ENCODE measurements around the gene RIN2.

The RIN2 gene

DNA sequence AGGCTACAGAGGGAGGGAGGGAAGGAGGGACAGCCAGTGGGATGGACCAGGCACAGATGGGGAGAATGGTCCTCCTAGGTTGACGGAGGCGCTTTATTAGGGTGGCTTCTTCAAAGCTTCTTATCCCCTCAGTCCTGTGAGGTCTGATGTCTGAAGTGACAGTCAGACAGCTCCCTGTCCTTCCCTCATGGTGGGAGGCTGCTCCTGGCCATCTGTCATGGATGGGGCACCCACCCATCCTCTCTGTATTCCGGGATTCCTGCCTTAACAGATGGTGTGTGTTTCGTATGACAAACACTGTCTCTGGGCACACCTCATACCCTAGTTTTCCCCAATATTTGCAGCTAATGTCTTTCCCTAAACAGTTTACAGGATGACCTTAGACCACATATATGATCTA lies 7.9 kb downstream of the RIN2 start:
- DNase-seq (ENCODE audit: low spot score), result no peak

DNA sequence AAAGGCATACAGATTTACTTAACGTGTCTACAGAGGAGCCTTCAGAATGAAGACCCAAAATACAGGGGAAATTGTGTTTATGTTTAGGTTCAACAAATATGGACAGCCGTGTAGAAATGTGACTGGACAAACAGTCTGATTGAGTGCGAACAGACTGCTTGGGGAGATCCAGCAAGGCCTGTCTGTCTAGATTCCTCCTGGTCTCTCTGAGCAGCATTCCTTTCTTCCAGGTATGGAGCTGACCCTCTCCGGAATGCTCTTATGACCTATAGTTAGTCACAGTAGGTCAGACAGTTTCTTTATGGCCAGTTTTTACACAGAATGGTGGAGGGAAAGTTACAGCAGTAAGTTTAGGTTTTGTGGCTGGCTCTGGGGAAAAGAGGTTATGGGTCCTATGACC lies 9.0 kb downstream of the RIN2 start:
- no peak for DNase-seq (ENCODE audit: low spot score)

DNA sequence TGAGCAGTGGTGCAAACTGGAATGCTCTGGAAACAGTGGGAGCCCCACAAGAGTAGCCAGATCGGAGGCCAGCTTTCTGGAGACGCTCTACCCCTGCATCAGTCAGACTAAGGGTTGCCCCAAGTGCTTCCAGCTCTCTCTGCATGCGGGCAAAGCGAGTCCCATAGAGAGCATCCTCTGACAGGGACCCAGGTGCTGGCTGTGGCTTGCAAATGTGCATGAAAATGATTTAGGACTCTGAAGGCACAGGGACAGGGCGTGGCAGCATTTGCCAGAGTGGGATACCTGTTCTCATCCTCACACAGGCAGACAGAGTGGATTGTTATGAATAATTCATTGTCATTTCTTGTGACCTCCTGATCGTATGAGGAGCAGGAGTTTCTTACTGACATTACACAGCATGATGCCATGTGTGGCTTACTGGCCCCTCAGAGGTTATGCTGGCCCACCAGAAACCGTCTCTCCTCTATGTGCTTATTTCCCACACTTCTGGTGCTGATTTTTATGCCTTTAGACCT lies 10.3 kb downstream of the RIN2 start:
- DNase-seq (ENCODE audit: low spot score), result no peak

- no peak for DNase-seq (ENCODE audit: low spot score)
Measured at GRCh38 chr20:19769507-19769906, 11.4 kb downstream of the RIN2 start.

DNA sequence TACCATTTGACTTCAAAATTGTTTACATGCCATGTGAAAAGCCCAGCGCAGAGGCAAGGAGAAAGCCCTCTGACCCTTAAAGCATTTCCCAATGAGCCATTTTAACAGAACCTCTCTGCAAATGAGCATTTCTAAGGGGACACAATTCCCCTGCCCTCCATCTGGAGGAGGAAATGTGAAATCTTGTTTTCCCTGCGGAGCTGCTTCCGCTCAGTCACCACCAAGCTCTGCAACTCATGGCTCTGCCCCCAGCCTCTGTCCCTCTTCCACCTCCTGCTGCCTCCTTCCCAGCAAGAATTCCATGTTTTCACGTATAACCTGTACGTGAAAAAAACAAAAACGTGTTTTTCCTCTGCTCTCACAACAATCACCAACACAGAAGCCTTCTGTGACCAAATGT lies 12.3 kb downstream of the RIN2 start:
- DNase-seq (ENCODE audit: low spot score), result no peak

- no peak for DNase-seq (ENCODE audit: low spot score)
Measured at GRCh38 chr20:19771031-19771430, 13.0 kb downstream of the RIN2 start.

GRCh38 chr20:19773471-19773870 lies 15.4 kb downstream of the RIN2 start:
- DNase-seq (ENCODE audit: low spot score), result no peak

- peak; percentile 14 for DNase-seq (ENCODE audit: low spot score)
Measured at GRCh38 chr20:19774135-19774933, 16.3 kb downstream of the RIN2 start.

GRCh38 chr20:19775353-19776253 lies 17.5 kb downstream of the RIN2 start:
- DNase-seq (ENCODE audit: low spot score), result peak; percentile 16

DNA sequence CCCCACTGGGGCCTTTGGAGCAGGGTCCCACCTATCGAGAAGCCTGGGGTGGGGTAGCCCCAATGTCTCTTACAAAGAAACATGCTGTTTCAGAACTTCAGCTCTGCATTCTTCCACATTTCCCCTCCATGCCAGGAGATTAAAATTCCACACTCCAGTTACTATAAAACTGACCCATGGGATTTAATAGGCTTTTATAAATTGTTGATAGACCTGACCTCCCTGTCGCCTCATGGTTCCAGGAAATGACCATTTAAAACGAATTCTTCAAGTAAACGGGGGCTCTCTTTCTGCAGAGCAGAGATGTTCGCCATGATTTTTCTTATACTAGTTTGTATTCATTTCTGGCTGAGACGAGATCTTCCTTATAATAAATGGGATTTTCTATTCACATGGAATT lies 19.3 kb downstream of the RIN2 start:
- peak; percentile 8 for DNase-seq (ENCODE audit: low spot score)

- DNase-seq (ENCODE audit: low spot score), result no peak
Measured at GRCh38 chr20:19777981-19778380, 19.9 kb downstream of the RIN2 start.

- no peak for DNase-seq (ENCODE audit: low spot score)
Measured at GRCh38 chr20:19778404-19778803, 20.3 kb downstream of the RIN2 start.

DNA sequence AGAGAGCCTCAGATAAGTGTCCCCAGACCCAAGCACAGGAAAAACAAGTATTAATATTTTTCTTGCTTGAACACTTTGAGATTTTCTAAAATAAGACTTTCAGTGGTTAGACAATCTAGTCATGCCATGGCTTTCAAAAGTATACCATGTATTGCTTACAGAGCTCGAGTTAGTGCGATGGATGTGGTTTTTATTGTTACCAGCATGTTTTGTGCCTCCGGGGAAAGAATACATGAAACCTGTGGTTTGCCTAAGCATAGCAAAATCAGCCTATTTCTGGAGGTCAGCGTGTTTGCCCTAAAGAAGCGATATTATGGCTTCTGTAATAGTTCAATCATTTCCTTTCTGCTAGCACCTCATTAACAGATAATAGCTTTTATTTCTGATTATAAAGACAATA lies 21.6 kb downstream of the RIN2 start:
- no peak for DNase-seq (ENCODE audit: low spot score)

DNA sequence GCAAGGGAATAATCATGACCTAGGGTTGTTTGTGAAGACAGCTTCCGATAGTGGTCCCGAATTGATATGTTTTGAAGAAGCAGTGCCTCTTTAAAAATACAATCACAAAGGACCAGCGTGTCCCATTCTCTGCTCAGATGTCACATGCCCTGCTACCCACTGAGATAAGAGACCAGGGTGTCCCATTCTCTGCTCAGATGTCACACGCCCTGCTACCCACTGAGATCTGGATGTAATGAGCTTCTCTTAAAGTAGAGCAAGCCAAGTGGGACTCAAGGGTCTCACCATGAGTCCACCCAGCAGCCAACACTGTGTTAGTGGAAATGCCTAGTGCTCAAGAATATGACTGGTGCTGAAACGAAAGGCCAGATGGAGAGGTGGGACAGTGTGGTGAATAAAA lies 22.2 kb downstream of the RIN2 start:
- DNase-seq (ENCODE audit: low spot score), result no peak

GRCh38 chr20:19781235-19781634 lies 23.2 kb downstream of the RIN2 start:
- DNase-seq (ENCODE audit: low spot score), result no peak

GRCh38 chr20:19782669-19783068 lies 24.6 kb downstream of the RIN2 start:
- no peak for DNase-seq (ENCODE audit: low spot score)

- DNase-seq (ENCODE audit: low spot score), result peak; percentile 21
Measured at GRCh38 chr20:19783966-19784401, 25.9 kb downstream of the RIN2 start.

DNA sequence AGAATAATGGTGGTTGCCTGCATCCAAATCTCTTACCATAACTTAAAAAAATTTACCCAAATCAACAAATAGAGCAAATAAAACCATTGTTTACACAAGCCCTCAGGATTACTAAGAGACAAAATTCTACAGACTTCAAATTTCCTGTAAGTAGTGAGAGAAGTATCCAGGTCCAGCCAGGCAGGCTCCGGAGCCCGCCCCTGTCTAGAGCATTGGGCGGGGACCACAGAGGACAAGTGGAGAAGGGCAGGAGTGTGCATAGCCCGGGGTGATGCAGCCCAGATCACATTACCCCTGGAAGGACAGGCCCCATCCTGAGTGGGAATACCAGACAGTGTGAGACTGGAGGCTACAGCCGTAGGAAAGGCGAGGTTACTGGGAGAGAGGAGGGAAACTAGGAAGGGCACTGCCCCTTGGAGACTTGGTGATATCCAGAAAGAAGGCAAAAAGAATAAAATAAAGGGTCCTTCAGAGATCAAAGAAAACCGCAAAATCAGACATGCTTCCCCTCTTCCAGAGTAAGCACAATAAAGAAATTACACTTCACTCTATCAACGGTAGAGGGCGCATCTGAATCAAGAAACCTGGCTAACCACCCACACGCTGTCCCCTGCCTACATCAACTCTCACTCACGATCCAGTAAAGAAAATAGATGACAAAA lies 26.6 kb downstream of the RIN2 start:
- DNase-seq (ENCODE audit: low spot score), result peak; percentile 77

- DNase-seq (ENCODE audit: low spot score), result peak; percentile 24
Measured at GRCh38 chr20:19785173-19785982, 27.3 kb downstream of the RIN2 start.

- peak; percentile 14 for DNase-seq (ENCODE audit: low spot score)
Measured at GRCh38 chr20:19785983-19786285, 27.9 kb downstream of the RIN2 start.

GRCh38 chr20:19786311-19786710 lies 28.3 kb downstream of the RIN2 start:
- DNase-seq (ENCODE audit: low spot score), result peak; percentile 74

DNA sequence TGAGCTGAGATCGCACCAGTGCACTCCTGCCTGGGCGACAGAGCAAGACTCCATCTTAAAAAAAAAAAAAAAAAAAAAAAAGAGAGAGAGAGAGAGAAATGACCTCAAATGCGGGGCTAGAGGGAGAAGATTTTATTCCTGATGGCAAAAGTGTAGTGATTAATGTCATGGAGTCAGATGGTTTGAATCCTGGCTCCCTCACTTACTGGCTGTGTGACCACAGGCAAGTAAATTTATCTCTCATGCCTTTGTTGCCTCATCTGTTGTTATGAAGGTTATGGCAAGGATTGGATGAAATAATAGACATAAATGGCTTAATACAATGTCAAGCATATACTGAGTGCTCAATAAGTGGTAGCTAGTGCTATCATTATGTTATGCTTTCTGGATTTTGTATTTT lies 29.3 kb downstream of the RIN2 start:
- DNase-seq (ENCODE audit: low spot score), result no peak
